ENCODE measurements around the gene TOE1.
A peak's percentile ranks its signal among the peaks of the same experiment; 100 is the strongest.

Gene TOE1

GRCh38 chr1:45326627-45327623, 13.0 kb upstream of the TOE1 start, which contains the start of gene HPDL:
TSS of gene HPDL (plus strand) at chr1:45326895. CDS start at chr1:45327149, 254 bp downstream.
- H3K9ac ChIP-seq = peak within 1 kb of the TSS; percentile 83

GRCh38 chr1:45327644-45328515, 12.1 kb upstream of the TOE1 start:
- H2AFZ ChIP-seq (ENCODE audit: low read depth) = 0 out of 2 replicates have a peak overlapping the region, but pooled peaks have one; percentile 81
- no peaks in the 10 kb centered on the region for H3K27me3 ChIP-seq (ENCODE audit: insufficient read depth, low read depth)
- peaks cover 24% of the 10 kb centered on the region for H3K4me1 ChIP-seq (ENCODE audit: low read depth, poor library complexity, severe bottlenecking)
- H3K4me3 ChIP-seq (IDR thresholded peaks at IDR 0.05; ENCODE audit: insufficient read depth, low read depth, low read length) = no peak overlapping the region
- H3K4me2 ChIP-seq = peak overlapping the region; percentile 94
- peak overlapping the region; percentile 83 for H3K9ac ChIP-seq
- TF ChIP-seq CTCF (conservative IDR thresholded peaks at IDR 0.05; ENCODE audit: low read depth, low read length) = no peak
- peak overlapping the region; percentile 60; the same call in 1 of the 2 replicates for H3K27ac ChIP-seq
- peaks cover 13% of the 10 kb centered on the region for H3K79me2 ChIP-seq (ENCODE audit: insufficient read depth, low read depth)
- H3K36me3 ChIP-seq (ENCODE audit: insufficient read depth) = no peaks in the 10 kb centered on the region
- H4K20me1 ChIP-seq (ENCODE audit: insufficient read depth) = no peaks in the 10 kb centered on the region

More at GRCh38 chr1:45326627-45327623, 13.0 kb upstream of the TOE1 start, which contains the start of gene HPDL:
- Histone ChIP-seq H3K4me3 (IDR thresholded peaks at IDR 0.05; ENCODE audit: insufficient read depth, low read depth, low read length) (peak within 1 kb of the TSS; percentile 80), H3K36me3 (ENCODE audit: insufficient read depth) (no peaks in the 10 kb centered on the region), H3K4me1 (ENCODE audit: low read depth, poor library complexity, severe bottlenecking) (peaks cover 24% of the 10 kb centered on the region), H2AFZ (ENCODE audit: low read depth) (peak within 1 kb of the TSS; percentile 81), H3K27me3 (ENCODE audit: insufficient read depth, low read depth) (no peaks in the 10 kb centered on the region), H3K27ac (peak within 1 kb of the TSS; percentile 60), H4K20me1 (ENCODE audit: insufficient read depth) (no peaks in the 10 kb centered on the region), H3K4me2 (peak within 1 kb of the TSS; percentile 94), H3K79me2 (ENCODE audit: insufficient read depth, low read depth) (peaks cover 13% of the 10 kb centered on the region)
- no peak for TF ChIP-seq CTCF (conservative IDR thresholded peaks at IDR 0.05; ENCODE audit: low read depth, low read length)

GRCh38 chr1:45328680-45329079, 11.3 kb upstream of the TOE1 start:
- Histone ChIP-seq H4K20me1 (ENCODE audit: insufficient read depth) (no peaks in the 10 kb centered on the region), H2AFZ (ENCODE audit: low read depth) (no peak overlapping the region), H3K27ac (no peak overlapping the region), H3K4me2 (peak overlapping the region; percentile 94), H3K27me3 (ENCODE audit: insufficient read depth, low read depth) (no peaks in the 10 kb centered on the region), H3K9ac (no peak overlapping the region), H3K79me2 (ENCODE audit: insufficient read depth, low read depth) (peaks cover 13% of the 10 kb centered on the region), H3K36me3 (ENCODE audit: insufficient read depth) (no peaks in the 10 kb centered on the region), H3K4me1 (ENCODE audit: low read depth, poor library complexity, severe bottlenecking) (peaks cover 24% of the 10 kb centered on the region), H3K4me3 (IDR thresholded peaks at IDR 0.05; ENCODE audit: insufficient read depth, low read depth, low read length) (no peak overlapping the region)
- no peak for TF ChIP-seq CTCF (conservative IDR thresholded peaks at IDR 0.05; ENCODE audit: low read depth, low read length)

GRCh38 chr1:45329445-45329844, 10.5 kb upstream of the TOE1 start:
- Histone ChIP-seq H3K36me3 (ENCODE audit: insufficient read depth) (no peaks in the 10 kb centered on the region), H3K4me3 (IDR thresholded peaks at IDR 0.05; ENCODE audit: insufficient read depth, low read depth, low read length) (no peak overlapping the region), H3K27ac (no peak overlapping the region), H3K27me3 (ENCODE audit: insufficient read depth, low read depth) (no peaks in the 10 kb centered on the region), H3K4me2 (no peak overlapping the region; the same call in 1 of the 2 replicates), H2AFZ (ENCODE audit: low read depth) (no peak overlapping the region), H4K20me1 (ENCODE audit: insufficient read depth) (no peaks in the 10 kb centered on the region), H3K9ac (no peak overlapping the region), H3K4me1 (ENCODE audit: low read depth, poor library complexity, severe bottlenecking) (peaks cover 24% of the 10 kb centered on the region), H3K79me2 (ENCODE audit: insufficient read depth, low read depth) (peaks cover 13% of the 10 kb centered on the region)
- no peak for TF ChIP-seq CTCF (conservative IDR thresholded peaks at IDR 0.05; ENCODE audit: low read depth, low read length)

All from KMS-11 (cell line).